ENCODE measurements around the gene HESX1. TPM values are rescaled to one million over a fixed set of nuclear protein-coding genes. Genes with fewer than 3 reads are reported as not detected.

Gene HESX1
- total RNA-seq, 2 experiments from 2014 or later = 0.43 to 0.54 TPM

GRCh38 chr3:57157545-57157944 is 42.2 kb downstream of the HESX1 start:
- H3K27ac Mint-ChIP-seq = no peak overlapping the region

GRCh38 chr3:57155310-57155643 is 44.5 kb downstream of the HESX1 start:
- ATAC-seq (no peak), DNase-seq (no peak)
- H3K27me3 Mint-ChIP-seq = peaks cover 25% of the 10 kb centered on the region
- H3K36me3 Mint-ChIP-seq (ENCODE audit: low read depth) = no peaks in the 10 kb centered on the region
- H3K4me1 Mint-ChIP-seq (ENCODE audit: low read depth) = peaks cover 8% of the 10 kb centered on the region
- ChIA-PET POLR2A (no interaction called here), CTCF (interaction anchor here (2.2 kb wide), 1 partner anchor 14 kb away, joined by 8 read pairs; no protein-coding TSS in a partner anchor)
- intact Hi-C loops (cut with micrococcal nuclease) = no loop called here
- H3K4me3 Mint-ChIP-seq = no peak overlapping the region
- H3K9me3 Mint-ChIP-seq = no peaks in the 10 kb centered on the region
- H3K27ac Mint-ChIP-seq = no peak overlapping the region
- TF ChIP-seq CTCF (IDR thresholded peaks at IDR 0.05) = no peak

More at GRCh38 chr3:57157545-57157944, 42.2 kb downstream of the HESX1 start:
- POLR2A ChIA-PET = no interaction called here
- Mint-ChIP-seq H3K4me3 (no peak overlapping the region), H3K36me3 (ENCODE audit: low read depth) (no peaks in the 10 kb centered on the region), H3K9me3 (no peaks in the 10 kb centered on the region), H3K4me1 (ENCODE audit: low read depth) (peaks cover 8% of the 10 kb centered on the region), H3K27me3 (peaks cover 44% of the 10 kb centered on the region)
- DNase-seq (no peak), ATAC-seq (no peak)
- CTCF ChIA-PET = interaction anchor here (1.5 to 2.2 kb wide), 2 partner anchors 12 to 21 kb away, joined by 4 to 8 read pairs; no protein-coding TSS in a partner anchor
- intact Hi-C loops (cut with micrococcal nuclease) = no loop called here
- TF ChIP-seq CTCF (IDR thresholded peaks at IDR 0.05) = no peak

GRCh38 chr3:57154470-57155309 is 45.1 kb downstream of the HESX1 start:
- Mint-ChIP-seq H3K4me1 (ENCODE audit: low read depth) (peaks cover 8% of the 10 kb centered on the region), H3K27ac (no peak overlapping the region), H3K9me3 (no peaks in the 10 kb centered on the region), H3K27me3 (peaks cover 23% of the 10 kb centered on the region), H3K4me3 (no peak overlapping the region), H3K36me3 (ENCODE audit: low read depth) (no peaks in the 10 kb centered on the region)
- TF ChIP-seq CTCF (IDR thresholded peaks at IDR 0.05) = no peak
- ATAC-seq (no peak), DNase-seq (no peak)
- CTCF ChIA-PET = interaction anchor here (0.6 kb wide), 1 partner anchor 193 kb away, joined by 3 read pairs; no protein-coding TSS in a partner anchor
- POLR2A ChIA-PET = no interaction called here
- intact Hi-C loops (cut with micrococcal nuclease) = no loop called here

GRCh38 chr3:57152151-57153143 is 47.3 kb downstream of the HESX1 start:
- no peak for TF ChIP-seq CTCF (IDR thresholded peaks at IDR 0.05)
- peaks cover 20% of the 10 kb centered on the region for H3K27me3 Mint-ChIP-seq
- POLR2A ChIA-PET = no interaction called here

More at GRCh38 chr3:57152151-57153143, 47.3 kb downstream of the HESX1 start:
- Mint-ChIP-seq H3K4me3 (no peak overlapping the region), H3K4me1 (ENCODE audit: low read depth) (no peaks in the 10 kb centered on the region), H3K36me3 (ENCODE audit: low read depth) (no peaks in the 10 kb centered on the region), H3K27ac (no peak overlapping the region), H3K9me3 (no peaks in the 10 kb centered on the region)
- DNase-seq = no peak
- ATAC-seq = no peak
- intact Hi-C loops (cut with micrococcal nuclease) = no loop called here
- CTCF ChIA-PET = no interaction called here
